Stimulated activated CD4-positive, alpha-beta T cell treated with anti-CD3 and anti-CD28 coated beads, TNF-alpha, amount 100 ng/mL, for 24 hours (primary cell): ENCODE results near the gene SALL1.

ENCODE experiments used
- DNase-seq, 3 experiments: peaks; one replicate each; pipeline ENCODE4 v3.0.0-alpha.2; 2020; ENCODE audit warnings: low read depth in 3 of 3

The SALL1 gene

DNA sequence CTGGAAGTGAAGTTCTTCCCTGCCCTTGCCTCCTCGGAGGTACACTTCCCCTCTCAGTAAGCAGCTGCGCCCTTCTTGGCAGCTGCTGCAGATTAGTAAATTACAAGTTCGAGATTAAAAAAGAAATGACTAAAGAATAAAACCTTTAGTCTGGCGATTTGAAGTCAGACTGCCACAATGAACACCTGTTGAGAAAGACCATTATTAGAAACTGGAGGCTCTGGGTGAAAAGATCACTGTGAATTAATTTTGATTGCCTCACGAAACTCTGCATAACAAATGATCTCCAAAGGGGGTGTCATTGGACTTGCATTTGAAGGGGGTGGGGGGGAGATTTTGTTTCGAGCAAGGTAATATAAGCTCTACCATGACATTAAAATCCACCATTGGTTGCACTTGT, 39.3 kb downstream of the SALL1 start:
- no peak for DNase-seq

DNA sequence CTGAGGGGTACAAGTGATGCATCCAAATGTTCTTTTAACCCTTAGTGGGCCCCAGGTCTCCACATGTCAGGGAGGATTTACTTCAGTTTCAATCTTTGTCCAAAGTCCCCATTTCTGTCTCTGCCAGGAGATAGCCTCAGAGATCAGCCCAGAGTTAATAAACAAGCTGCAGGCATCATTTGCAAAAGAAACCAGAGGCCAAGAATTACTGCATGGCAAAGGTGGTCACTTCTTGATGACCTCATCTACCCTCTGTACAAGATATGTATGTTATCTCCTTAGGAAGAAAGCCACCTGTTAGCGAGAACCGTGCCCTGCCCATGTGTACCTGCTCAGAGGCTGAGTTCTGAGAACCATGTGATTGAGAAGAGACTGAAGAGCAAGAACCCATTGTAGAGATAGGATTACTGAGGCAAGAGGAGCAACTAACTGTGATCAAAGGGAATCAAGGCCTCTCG, 40.3 kb downstream of the SALL1 start:
- no peak for DNase-seq

DNA sequence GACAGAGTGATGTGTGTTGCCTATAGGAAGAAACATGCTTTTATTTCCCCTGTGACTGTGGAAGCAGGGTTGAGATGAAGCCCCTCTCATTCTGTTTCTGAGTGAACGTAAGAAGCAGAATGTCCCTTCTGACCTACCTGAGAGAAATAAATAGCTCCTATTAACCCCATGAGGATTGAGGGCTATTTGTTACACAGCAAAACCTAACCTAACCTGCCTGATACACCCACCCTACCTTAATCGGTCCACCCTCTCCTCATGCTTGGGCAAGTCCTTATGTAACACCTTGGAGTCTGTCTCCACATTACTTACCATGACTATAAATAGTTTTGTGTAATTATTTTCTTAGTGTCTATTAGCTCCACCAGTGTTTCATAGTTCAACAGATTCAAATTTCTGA, 41.9 kb downstream of the SALL1 start:
- DNase-seq: no peak

DNA sequence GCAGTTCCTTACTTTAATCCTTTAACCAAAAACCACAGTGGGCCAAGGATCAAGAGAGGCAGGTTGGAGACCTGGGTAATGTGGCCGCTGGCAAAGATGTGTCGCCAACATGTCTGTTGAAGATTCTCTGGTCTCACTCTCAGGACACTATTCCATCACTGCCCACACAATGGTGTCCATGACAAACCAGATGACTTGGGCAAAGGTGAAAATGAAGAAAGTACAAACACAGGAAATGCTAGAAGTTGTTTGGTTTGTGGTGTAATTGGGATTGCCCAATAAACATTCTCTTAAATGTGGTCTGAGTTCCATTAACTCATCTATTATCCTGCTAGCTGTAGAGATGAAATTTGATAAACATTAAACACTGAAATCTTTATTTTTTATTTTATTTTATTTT, 43.3 kb downstream of the SALL1 start:
- DNase-seq: no peak

DNA sequence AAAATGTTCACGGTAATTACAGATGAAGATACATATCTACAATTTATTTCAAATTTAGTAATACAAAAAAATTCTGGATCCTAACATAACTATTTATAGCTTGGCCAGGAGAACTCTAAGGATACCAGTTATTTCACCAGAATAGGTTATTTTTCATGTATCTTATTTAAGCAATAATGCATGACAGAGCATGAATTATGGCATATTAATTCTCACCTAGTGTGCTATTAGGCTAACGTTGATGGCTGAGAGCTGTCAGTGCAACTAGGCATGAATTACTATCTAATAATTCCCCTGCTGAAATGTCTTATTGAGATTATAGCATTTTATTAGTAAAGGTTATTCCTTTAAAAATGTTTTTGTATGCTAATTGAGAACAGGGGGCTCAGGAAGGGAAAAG, 44.5 kb downstream of the SALL1 start:
- no peak for DNase-seq

DNA sequence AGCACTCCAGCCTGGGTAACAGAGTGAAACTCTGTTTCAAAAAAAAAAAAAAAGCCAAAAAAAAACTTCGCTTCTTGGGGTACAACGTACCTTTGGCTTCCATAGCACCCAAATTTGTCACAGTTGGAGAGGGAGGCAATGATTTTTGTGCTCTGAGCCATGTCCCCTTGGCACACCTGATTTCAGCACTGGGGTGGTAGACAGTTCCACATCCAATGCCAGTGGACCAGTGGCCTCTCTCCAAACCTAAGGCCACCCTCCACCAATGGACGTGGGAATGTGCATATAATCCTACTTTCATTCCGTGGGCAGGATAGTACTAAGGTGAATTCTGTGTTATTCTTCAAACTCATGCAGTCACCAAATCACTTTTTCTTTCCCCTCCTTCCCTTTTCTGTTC, 47.5 kb downstream of the SALL1 start:
- no peak for DNase-seq

DNA sequence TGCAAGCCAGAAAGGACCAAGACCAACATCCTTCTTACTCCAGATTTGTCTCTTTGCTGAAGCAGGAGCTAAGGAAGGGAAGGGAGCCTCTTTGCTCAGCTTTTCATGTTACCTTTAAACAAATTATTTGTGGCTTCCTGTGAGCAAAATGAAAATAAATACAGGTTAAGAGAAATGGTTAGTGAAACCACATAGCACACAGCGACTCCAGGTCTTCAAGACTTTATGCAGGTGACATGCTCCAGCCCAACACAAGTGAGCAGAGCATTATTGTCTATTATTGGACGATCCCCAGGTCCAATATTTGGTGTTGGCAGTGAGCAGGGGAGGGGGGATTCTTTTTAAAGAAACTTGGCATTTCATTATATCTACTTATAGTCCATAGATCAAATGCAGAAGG, 53.3 kb downstream of the SALL1 start:
- no peak for DNase-seq

DNA sequence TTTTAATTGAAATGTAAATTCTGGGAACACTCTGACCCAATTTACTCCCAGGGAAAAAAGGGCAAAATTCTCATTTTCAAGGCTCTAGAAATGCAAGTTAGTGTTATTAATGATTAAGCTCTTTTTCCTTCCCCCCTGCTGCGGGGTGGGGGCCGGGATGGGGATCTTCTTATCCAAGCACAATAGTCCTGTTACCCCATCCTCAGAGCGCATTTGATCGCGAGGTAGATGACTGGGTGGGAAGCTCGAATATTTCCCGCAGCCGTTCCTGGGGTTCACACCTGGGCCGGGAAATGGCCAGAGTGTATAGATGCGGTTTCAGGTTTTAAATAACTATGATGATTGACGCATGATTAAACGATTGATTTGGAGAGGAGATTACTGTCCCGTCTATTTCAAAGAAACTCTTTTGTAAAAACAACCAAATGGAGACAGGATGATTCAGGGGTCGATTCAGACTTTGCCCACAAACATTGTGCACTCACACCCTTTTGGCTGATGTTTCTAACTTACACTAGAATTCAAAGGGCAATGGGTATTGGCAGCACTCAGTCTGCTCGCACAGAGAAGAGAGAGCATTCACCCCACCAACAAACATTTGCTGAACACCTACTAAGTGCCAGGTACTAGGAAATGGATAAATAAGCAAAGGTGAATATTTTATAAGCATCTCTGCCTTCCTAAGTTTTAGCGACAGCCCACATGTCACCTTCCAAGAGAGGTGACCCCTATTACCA, 55.0 kb downstream of the SALL1 start:
- no peak for DNase-seq

DNA sequence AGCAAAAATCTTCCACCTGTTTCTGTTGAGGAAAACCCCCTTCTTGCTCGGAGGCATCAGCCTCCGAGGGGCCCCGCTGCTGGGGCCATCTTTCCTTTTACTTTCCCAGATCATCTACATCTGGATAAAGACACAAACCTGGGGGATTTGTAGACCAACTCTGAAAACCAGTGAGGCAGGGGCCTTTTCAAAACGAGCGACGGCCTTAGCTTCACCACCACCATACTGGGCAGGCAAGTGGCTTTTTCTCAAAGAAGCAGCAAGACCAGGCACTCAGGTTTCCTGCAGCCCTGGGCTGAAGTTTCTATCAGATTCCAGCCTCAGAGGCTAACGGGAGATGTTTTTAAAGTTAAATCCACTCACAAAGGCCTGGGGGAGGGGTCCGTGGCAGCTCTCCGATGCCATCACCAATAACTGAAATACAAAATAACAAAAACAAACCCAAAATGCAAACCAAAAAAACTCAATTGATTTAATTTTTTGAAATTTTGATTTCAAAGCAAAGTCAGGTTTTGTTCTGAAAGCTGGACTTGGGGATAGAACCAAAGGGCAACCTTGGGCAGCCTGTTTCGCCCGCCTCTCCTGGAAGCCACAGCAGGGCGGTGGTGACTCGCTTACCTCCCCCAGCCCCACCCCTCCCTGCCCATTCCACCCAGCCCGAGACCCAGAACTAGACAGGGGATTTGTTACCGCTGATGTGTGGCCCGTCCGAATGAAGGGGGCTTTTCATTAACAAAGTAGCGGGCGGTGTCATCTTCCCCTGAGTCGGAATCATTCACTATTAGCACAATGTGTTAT, 55.8 kb downstream of the SALL1 start:
- DNase-seq: no peak

DNA sequence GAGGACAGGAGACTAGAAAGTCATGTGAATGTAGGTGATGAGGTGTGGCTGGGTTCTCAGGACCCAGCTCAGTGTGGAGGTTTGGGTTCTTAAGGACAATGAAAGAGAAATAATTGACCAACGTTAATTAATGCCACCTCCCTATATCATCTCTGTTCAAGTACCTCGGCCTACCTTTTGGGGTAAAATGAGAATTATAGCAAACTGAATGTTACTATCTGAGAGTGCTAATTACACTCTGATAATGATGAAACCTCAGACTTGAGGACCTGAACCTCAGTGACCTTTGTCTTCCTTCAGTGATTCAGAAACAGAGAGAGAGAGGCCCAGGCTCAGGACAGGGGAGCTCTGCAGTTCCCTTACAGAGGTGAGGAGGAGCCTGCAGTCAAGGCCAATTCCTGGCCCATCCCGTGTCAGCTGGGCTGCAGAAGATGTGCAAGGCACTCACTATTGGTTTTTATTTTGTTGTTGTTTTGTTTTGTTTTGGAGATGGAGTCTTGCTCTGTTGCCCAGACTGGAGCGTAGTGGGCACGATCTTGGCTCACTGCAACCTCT, 57.3 kb downstream of the SALL1 start:
- no peak for DNase-seq
